WI38 (cell line): ENCODE measurements around the gene FOXK1.

ENCODE experiments used
- H3K4me3 ChIP-seq: 2 replicates; pipeline ENCODE4 v1.5.1; 2011; ENCODE audit warnings: low read depth, mild to moderate bottlenecking, control low read depth, low read length
- TF ChIP-seq, protein P1 (sequence below): IDR thresholded peaks from 2 replicates; pipeline ENCODE4 v1.5.1; 2012; ENCODE audit warnings: low read depth, mild to moderate bottlenecking, control low read depth, low read length

The FOXK1 gene

DNA sequence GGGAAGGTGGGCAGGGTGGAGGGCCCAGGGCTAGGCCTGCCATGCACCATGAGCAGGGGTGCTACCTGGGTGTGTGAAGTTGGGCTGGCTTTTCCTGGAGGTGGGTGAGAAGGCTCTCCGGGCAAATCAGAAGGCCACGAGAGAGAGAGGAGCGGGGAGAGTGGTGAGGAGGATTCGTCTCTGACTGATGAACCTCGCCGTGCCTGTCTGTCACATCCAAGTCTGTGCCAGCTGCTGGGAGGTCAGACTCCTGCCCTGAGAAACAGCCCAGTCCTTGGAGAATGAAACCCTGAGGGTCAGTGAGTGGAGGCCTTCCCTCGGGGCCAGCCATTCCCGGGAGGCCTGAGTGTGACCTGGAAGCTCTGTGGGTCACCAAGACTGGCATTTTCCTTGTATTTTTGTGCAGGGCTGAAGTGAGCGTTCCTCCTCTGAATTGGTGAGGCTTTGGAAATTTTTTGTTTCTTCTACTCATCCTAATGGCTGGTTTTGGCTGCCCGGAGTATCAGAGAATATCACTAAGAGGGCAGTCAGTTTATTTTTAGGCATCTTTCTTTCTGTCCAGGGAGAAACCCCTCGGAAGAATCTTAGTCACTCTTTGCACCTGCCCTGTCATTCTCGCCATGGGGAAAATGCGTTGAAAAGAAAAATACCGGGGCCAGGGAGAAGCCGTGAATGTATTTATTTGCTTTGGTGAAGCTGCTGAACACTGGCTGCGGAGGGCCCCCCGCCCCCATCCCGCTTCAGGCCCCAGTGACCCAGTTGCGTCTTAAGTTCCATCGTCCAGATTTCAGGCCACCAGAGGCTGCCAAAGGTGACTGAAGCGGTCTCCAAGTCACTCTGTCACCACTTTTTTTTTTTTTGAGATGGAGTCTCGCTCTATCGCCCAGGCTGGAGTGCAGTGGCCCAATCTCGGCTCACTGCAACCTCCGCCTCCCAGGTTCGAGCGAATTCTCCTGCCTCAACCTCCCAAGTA is 86.8 kb downstream of the FOXK1 start:
- TF ChIP-seq, protein P1, sequence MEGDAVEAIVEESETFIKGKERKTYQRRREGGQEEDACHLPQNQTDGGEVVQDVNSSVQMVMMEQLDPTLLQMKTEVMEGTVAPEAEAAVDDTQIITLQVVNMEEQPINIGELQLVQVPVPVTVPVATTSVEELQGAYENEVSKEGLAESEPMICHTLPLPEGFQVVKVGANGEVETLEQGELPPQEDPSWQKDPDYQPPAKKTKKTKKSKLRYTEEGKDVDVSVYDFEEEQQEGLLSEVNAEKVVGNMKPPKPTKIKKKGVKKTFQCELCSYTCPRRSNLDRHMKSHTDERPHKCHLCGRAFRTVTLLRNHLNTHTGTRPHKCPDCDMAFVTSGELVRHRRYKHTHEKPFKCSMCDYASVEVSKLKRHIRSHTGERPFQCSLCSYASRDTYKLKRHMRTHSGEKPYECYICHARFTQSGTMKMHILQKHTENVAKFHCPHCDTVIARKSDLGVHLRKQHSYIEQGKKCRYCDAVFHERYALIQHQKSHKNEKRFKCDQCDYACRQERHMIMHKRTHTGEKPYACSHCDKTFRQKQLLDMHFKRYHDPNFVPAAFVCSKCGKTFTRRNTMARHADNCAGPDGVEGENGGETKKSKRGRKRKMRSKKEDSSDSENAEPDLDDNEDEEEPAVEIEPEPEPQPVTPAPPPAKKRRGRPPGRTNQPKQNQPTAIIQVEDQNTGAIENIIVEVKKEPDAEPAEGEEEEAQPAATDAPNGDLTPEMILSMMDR = no peak
- H3K4me3 ChIP-seq = no peak overlapping the region

DNA sequence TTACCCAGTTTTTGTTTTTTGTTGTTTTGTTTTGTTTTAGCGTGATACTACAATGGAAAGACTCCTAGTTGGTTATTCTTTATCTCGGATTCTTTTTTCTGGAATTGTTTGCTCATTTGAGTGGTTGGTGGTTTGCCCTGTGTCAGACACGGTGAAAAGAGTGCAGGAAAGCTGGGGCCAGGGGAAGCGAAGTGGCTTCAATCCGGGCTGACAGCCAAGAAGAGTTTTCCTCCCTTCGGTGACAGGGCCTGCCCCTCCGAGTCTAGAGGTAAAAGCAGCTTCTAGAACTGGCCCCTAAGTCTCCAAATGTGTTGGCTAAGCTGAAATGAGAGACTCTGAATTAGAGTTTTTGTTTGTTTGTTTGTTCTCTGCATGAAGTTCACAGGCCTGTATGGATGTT is 87.7 kb downstream of the FOXK1 start:
- H3K4me3 ChIP-seq = no peak overlapping the region
- TF ChIP-seq, protein P1 = no peak

DNA sequence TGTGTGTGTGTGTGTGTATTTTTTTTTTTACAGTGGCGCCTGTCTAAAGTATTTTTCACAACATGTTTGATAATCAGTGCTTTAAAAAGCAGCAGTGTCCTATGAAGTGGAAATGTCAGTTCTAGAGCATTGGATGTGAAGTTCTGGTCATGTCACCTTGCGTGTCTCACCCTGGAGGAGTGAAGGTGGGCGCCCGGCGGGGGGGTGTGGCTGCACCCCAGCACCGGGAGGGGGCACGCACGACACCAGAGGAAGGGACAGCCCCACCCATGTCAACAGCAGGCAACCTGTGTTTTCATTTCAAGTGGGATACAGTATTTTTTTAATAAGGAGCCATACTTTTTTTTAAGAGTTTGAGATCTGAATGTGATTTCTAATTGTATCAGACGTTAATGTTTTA is 88.8 kb downstream of the FOXK1 start:
- no peak overlapping the region for H3K4me3 ChIP-seq
- TF ChIP-seq, protein P1 = no peak

DNA sequence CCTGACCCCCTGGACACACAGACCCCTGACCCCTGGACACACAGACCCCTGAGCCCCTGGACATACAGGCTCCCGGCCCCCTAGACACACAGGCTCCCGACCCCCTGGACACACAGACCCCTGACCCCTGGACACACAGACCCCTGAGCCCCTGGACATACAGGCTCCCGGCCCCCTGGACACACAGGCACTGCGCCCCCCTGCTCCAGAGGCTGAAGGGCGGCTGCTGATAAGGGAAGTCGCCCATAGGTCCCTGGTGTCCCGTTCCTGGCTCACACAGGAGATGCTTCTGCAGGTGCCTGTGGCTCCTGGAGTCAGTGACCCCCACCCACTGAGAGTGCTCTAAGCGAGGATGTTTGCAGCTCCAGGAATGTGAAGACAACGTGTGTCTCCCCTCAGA is 89.6 kb downstream of the FOXK1 start:
- no peak overlapping the region for H3K4me3 ChIP-seq
- TF ChIP-seq, protein P1 = no peak

DNA sequence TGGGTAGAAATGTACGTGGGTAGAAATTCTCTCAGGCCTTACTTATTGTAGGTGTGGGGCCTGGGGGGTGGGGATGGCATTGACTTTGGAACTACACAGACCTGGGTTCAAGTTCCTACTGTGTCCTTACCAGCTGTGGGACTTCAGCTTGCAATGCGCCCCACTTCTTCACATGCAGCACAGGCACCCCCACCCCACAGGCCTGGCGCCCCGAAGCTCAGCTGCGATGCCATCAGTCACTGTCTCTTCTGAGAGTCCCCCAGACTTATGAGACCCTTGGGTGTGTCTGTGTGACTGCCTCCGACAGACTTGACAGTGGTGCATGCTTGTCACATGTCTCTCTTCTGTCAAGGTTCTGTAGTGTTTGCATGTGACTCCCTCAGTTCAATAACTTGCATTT is 90.2 kb downstream of the FOXK1 start:
- no peak overlapping the region for H3K4me3 ChIP-seq
- TF ChIP-seq, protein P1 = no peak

DNA sequence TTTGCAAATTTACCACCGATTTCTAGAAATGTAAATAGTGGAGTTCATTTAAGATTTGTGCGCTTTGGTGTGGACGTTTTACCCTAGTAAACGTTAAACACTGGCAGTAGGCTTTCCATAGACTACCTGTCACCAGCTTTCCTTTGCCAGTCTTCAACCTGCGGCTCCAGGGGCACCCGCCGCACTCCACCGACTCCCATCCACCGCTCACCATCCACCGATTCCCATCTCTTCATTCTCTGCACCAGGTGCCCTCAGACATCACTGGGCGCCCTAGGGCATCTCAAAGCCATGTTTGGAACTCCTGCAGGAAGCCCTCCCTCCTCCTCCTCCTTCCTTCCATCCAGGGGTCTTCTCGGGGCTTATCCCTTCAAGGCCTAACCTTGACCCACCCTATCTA is 91.9 kb downstream of the FOXK1 start:
- TF ChIP-seq, protein P1 = no peak
- H3K4me3 ChIP-seq = no peak overlapping the region

DNA sequence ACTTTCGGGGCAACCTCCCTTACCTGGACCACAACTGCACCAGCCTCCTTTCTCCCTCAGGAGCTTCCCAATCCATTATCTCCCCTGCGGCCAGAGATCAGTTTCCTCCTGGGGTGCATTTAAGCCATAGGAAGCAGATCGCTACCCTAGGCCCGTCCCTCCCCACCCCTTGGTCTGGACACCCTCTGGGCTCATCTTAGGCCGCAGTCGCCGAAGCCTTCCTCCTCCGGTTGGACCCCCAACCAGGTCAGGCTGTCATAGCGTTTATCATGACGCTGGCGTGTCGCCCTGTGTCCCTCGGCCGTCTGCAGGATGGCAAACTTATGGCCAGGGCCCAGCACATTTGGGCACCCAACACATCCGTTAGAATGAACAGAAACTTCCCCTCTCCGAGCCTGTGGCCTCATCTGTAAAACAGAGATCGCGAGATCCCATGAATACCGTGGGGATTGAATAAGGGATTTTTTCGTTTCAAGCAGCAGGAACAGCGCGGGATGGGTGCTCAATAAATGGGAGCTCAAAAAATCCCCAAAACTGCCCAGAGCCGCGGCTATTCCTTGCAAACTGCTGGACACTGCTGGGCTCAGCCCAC is 92.7 kb downstream of the FOXK1 start:
- H3K4me3 ChIP-seq = peak overlapping the region; percentile 79

More for the DNA sequence above, 92.7 kb downstream of the FOXK1 start:
- TF ChIP-seq, protein P1 = no peak
